Measurements from ENCODE around the gene AP3B1. TPM values are rescaled to one million over a fixed set of nuclear protein-coding genes. Genes with fewer than 3 reads are reported as not detected.

Gene AP3B1
- total and polyA plus RNA-seq, 2 of the 8 experiments (the other 6 are each of a cell fraction or from before 2014, with no cell fraction given): 45.8 to 48.3 TPM

DNA sequence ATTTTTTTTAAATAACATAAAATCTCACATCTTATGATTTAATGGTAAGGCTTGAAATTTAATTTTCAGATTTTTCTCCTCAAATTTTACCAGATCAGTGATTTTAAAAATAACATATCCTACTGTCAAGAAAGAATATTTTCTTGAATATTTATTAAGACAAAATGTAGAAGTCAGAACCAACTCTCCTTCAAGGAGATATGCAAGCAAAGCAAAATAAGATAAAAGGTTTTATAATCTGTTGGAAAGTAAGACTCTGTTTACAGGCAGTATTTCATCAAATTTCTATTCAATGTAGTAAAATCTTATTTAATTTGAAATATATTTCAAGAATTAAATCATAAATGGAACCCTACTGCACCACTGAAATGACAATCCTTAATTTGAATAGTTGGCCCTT lies 7.3 kb downstream of the AP3B1 start:
- no peaks in the 10 kb centered on the region for H3K9me3 ChIP-seq (ENCODE audit: insufficient read depth in 2 of 2, low read depth in 1 of 2, low read length in 1 of 2)
- H2AK5ac ChIP-seq (ENCODE audit: low read depth, low read length): no peak overlapping the region
- H3K4ac ChIP-seq (replicated peaks; ENCODE audit: insufficient read length, low read depth, low read length): no peak overlapping the region
- H3K4me3 ChIP-seq (ENCODE audit: extremely low read depth in 1 of 4, insufficient read depth in 2 of 4, low read depth in 3 of 4, low read length in 4 of 4): no peak overlapping the region
- no peak overlapping the region for H2BK15ac ChIP-seq (ENCODE audit: low read length)
- H3K79me1 ChIP-seq (ENCODE audit: low read depth, low read length): no peaks in the 10 kb centered on the region; the same call in 1 of the 2 replicates
- DNase-seq (ENCODE audit: low read depth in 1 of 2, low spot score in 2 of 2): no peak
- H3K27me3 ChIP-seq (replicated peaks in 1 of 4; ENCODE audit: control insufficient read depth in 3 of 4, extremely low read depth in 1 of 4, insufficient read depth in 3 of 4, low read length in 3 of 4): no peaks in the 10 kb centered on the region
- peaks cover 0 to 89% of the 10 kb centered on the region in 2 experiments; a peak in 3 of 4 replicates for H3K79me2 ChIP-seq (ENCODE audit: control insufficient read depth in 1 of 2, insufficient read depth in 2 of 2, low read length in 2 of 2)
- H2AFZ ChIP-seq (ENCODE audit: low read length): no peak overlapping the region
- POLR2A ChIA-PET (ENCODE audit: partially characterized antibody): no interaction called here
- no peak overlapping the region for H2BK20ac ChIP-seq (ENCODE audit: low read length)
- no peak overlapping the region for H2BK5ac ChIP-seq (ENCODE audit: low read depth, low read length)
- H3K23ac ChIP-seq (ENCODE audit: insufficient read length): no peak overlapping the region
- H2BK120ac ChIP-seq (replicated peaks; ENCODE audit: low read depth, low read length): no peak overlapping the region
- peaks cover 5 to 9% of the 10 kb centered on the region in 2 experiments for H4K20me1 ChIP-seq (replicated peaks in 1 of 2; ENCODE audit: control insufficient read depth in 1 of 2, insufficient read depth in 2 of 2, low read length in 2 of 2)
- H4K8ac ChIP-seq (ENCODE audit: extremely low read depth, insufficient read depth, low read length): no peak overlapping the region
- H3K4me2 ChIP-seq (ENCODE audit: insufficient read depth in 1 of 2, low read depth in 2 of 2, low read length in 2 of 2): no peak overlapping the region
- FAIRE-seq: no peak
- H2BK12ac ChIP-seq (ENCODE audit: low read depth, low read length): no peak overlapping the region
- no peak overlapping the region for H4K5ac ChIP-seq (ENCODE audit: insufficient read length, low read depth, low read length)
- H4K91ac ChIP-seq (replicated peaks; ENCODE audit: insufficient read length, low read length): no peak overlapping the region
- H3K9ac ChIP-seq (replicated peaks in 1 of 4; ENCODE audit: extremely low read depth in 1 of 4, low read depth in 3 of 4, low read length in 3 of 4): no peak overlapping the region
- H3K18ac ChIP-seq (ENCODE audit: extremely low read depth, low read length): no peak overlapping the region
- no peaks in the 10 kb centered on the region for H3K4me1 ChIP-seq (replicated peaks in 1 of 4; ENCODE audit: control insufficient read depth in 3 of 4, insufficient read depth in 4 of 4, low read length in 3 of 4)
- CTCF ChIA-PET (ENCODE audit: partially characterized antibody): no interaction called here
- no peak overlapping the region for H3K56ac ChIP-seq (replicated peaks; ENCODE audit: insufficient read length, low read depth, low read length)
- H3K14ac ChIP-seq (ENCODE audit: insufficient read length): no peak overlapping the region
- no peak overlapping the region for H3K27ac ChIP-seq (ENCODE audit: low read depth, low read length)
- H3K23me2 ChIP-seq (ENCODE audit: low read depth, low read length): 0 out of 2 replicates have a peak, but pooled peaks cover 2% of the 10 kb centered on the region
- no peaks in the 10 kb centered on the region; a peak in 1 of 8 replicates for H3K36me3 ChIP-seq (ENCODE audit: control insufficient read depth in 2 of 4, insufficient read depth in 4 of 4, low read length in 3 of 4)
- TF ChIP-seq SRF (IDR thresholded peaks at IDR 0.05; ENCODE audit: low read depth, low read length) (no peak), FOSL1 (IDR thresholded peaks at IDR 0.05; ENCODE audit: insufficient read depth, low read depth, low read length) (no peak), CTBP2 (IDR thresholded peaks at IDR 0.05; ENCODE audit: borderline replicate concordance, insufficient read depth, insufficient read length, low read length) (no peak), ZNF274 (IDR thresholded peaks at IDR 0.05; ENCODE audit: borderline replicate concordance, extremely low read depth, low read length) (no peak), RAD21 (IDR thresholded peaks at IDR 0.05 in 1 of 2, conservative IDR thresholded peaks at IDR 0.05 in 1 of 2; ENCODE audit: low read depth in 2 of 2, low read length in 2 of 2) (no peak), SP1 (IDR thresholded peaks at IDR 0.05; ENCODE audit: low read depth, low read length) (no peak), JUND (IDR thresholded peaks at IDR 0.05; ENCODE audit: low read length) (no peak), CEBPB (IDR thresholded peaks at IDR 0.05; ENCODE audit: low read depth, low read length) (no peak), CREB1 (IDR thresholded peaks at IDR 0.05) (no peak), EGR1 (IDR thresholded peaks at IDR 0.05; ENCODE audit: borderline replicate concordance, low read depth, low read length) (no peak), GTF2F1 (IDR thresholded peaks at IDR 0.05; ENCODE audit: borderline replicate concordance, low read depth, low read length) (no peak), TEAD4 (IDR thresholded peaks at IDR 0.05; ENCODE audit: low read depth, low read length) (no peak)
- TF ChIP-seq, protein P1, sequence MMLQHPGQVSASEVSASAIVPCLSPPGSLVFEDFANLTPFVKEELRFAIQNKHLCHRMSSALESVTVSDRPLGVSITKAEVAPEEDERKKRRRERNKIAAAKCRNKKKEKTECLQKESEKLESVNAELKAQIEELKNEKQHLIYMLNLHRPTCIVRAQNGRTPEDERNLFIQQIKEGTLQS (IDR thresholded peaks at IDR 0.05; ENCODE audit: insufficient read depth, low read depth, low read length): no peak
- TF ChIP-seq, protein P2, sequence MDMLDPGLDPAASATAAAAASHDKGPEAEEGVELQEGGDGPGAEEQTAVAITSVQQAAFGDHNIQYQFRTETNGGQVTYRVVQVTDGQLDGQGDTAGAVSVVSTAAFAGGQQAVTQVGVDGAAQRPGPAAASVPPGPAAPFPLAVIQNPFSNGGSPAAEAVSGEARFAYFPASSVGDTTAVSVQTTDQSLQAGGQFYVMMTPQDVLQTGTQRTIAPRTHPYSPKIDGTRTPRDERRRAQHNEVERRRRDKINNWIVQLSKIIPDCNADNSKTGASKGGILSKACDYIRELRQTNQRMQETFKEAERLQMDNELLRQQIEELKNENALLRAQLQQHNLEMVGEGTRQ (IDR thresholded peaks at IDR 0.05; ENCODE audit: low read length): no peak

All from H1 (cell line).